Adipocyte (in vitro differentiated cells): ENCODE results near the gene CCN2.

ENCODE experiments used
- DNase-seq: peaks from one replicate; pipeline ENCODE4 v3.0.0-alpha.2; 2015; ENCODE audit warnings: low read depth
- H3K27me3 ChIP-seq: replicated peaks from 2 replicates; pipeline ENCODE4 v1.7.0; 2013; ENCODE audit warnings: mild to moderate bottlenecking, low read length, moderate library complexity; ENCODE audit not compliant: control insufficient read depth, insufficient read depth
- H3K36me3 ChIP-seq: 2 replicates; pipeline ENCODE4 v1.7.0; 2013; ENCODE audit warnings: low read length, mild to moderate bottlenecking, moderate library complexity; ENCODE audit not compliant: control insufficient read depth, insufficient read depth, severe bottlenecking
- H3K4me1 ChIP-seq: 2 replicates; pipeline ENCODE4 v1.7.0; 2013; ENCODE audit warnings: mild to moderate bottlenecking, low read length, moderate library complexity; ENCODE audit not compliant: control insufficient read depth, insufficient read depth
- H3K4me3 ChIP-seq: 2 replicates; pipeline ENCODE4 v1.7.0; 2013; ENCODE audit warnings: mild to moderate bottlenecking, low read length, moderate library complexity
- H3K9ac ChIP-seq: 2 replicates; pipeline ENCODE4 v1.7.0; 2013; ENCODE audit warnings: mild to moderate bottlenecking, low read length, moderate library complexity
- H3K9me3 ChIP-seq: 2 replicates; pipeline ENCODE4 v1.7.0; 2013; ENCODE audit warnings: mild to moderate bottlenecking, low read length, moderate library complexity; ENCODE audit not compliant: control insufficient read depth

The CCN2 gene

GRCh38 chr6:131898718-131899117 is 52.5 kb downstream of the CCN2 start:
- H3K36me3 ChIP-seq = no peaks in the 10 kb centered on the region
- DNase-seq = no peak
- H3K9me3 ChIP-seq = peaks cover 19% of the 10 kb centered on the region

More at GRCh38 chr6:131898718-131899117, 52.5 kb downstream of the CCN2 start:
- Histone ChIP-seq H3K9ac (no peak overlapping the region), H3K4me1 (no peaks in the 10 kb centered on the region), H3K4me3 (no peak overlapping the region), H3K27me3 (no peaks in the 10 kb centered on the region)
